HG03064 (cell line): ENCODE measurements around the gene KCNAB3.
"Not testable (repeated sequence)": the region's sequence is repeated elsewhere in the genome, so short reads cannot be mapped to it uniquely, and the experiment has no call there.

Experiments used
- ATAC-seq: cut with Tn5 transposase; IDR thresholded peaks from one replicate; pipeline ENCODE4 v1.9.1; 2021; ENCODE audit warnings: low read depth; ENCODE audit not compliant: unreplicated experiment

Gene KCNAB3

GRCh38 chr17:7929158-7930023 is at the start of gene KCNAB3:
Gene KCNAB3 (minus strand): TSS chr17:7929856. CDS start chr17:7929435, 421 bp downstream.
- no peak for ATAC-seq

DNA sequence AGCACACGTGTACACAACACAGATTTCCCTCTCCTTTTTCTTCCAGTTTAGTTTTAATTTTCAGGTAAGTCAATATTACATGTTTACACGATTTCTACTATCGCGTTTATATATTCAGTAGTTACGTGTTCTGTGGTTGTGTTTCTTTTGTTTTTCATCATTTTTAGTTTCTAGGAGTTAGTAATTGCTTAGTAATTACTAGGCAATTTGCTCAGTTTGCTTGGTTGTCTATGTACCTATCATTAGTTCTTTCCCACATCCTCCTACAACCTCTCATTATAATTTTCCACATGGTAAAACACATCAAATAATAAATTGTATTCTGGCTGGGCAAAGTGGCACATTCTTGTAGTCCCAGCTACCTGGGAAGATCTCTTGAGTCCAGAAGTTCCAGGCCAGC is 48.1 kb upstream of the KCNAB3 start:
- ATAC-seq = no peak

DNA sequence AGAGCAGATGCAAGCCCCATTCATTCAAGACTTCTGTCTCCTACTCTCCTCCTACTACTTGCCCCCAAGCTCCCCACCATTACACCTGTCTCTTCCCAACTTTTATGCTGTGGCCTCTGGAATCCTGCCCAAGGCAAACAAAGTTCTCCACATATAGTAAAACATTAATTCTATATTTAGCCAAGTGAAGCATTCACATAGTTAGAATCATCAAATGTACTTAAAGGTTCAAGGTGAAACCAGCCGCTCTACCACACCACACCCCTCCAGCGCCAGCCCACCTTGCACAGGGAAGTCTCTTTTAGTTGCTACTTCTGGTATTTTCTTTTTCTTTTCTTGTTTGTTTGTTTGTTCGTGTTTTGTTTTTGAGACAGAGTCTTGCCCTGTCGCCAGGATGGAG is 47.4 kb upstream of the KCNAB3 start:
- no peak for ATAC-seq

GRCh38 chr17:7974638-7975131 is 45.0 kb upstream of the KCNAB3 start:
- ATAC-seq = no peak

DNA sequence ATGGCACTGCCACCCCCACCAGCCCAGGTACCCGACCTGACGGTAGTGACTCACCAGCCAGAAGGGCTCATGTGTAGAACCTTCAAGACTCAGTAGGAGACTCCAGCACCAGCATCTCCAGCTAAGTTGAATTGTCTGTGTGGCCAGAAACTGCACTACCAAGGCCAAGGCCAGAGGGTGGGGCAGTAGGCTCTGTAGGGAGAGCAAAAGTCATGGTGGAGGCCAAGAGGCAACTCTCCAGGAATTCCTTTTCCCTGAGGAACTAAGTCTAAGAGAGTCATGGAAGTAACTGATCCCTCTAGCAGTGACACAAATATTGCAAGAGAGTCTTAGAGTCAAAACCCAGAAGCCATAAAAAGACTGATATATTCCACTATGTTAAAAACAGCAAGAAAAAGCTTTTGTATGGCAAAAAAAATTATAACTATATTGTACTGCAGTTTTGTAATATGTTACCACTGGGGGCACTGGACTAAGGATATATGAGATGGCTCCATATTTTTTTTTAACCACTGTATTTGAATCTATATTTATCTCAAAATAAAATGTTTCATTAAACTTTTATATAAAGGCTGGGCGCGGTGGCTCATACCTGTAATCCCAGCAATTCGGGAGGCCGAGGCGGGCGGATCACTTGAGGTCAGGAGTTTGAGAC is 42.6 kb upstream of the KCNAB3 start:
- no peak for ATAC-seq

DNA sequence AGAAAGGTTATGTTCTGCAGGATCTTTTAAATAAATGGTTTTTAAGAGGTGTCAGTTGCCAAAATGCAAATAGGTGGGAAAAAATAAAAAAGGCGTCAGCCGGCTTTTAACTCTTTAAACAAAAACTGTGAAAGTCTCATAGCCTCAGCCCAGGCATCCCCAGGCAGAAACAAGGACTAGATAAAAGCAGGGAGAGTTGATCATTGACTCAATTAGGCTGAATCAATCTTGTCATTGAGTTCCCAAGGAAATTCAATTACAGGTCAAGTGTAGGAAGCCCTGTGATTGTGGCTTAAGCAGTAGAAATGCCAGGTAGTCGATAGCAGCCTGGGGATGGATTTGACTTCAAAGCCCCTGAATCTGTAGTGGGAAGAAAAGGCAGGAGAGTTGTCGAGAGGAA is 42.0 kb upstream of the KCNAB3 start:
- no peak for ATAC-seq

DNA sequence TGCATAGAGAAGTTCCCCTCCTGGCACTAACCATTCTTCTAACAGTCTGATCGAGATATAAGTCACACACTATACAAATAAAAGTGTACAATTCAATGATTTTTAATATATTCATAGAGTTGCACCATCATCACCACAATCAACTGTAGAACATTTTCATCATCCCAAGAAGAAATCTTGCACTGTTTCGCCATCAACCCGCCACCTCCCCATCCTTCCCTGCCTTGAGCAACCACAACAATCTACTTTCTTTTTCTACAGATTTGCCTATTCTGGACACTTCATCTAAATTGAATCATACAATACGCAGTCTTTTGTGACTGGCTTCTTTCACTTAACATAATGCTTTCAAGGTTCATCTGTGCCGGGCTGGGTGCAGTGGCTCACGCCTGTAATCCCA is 39.8 kb upstream of the KCNAB3 start:
- no peak for ATAC-seq

DNA sequence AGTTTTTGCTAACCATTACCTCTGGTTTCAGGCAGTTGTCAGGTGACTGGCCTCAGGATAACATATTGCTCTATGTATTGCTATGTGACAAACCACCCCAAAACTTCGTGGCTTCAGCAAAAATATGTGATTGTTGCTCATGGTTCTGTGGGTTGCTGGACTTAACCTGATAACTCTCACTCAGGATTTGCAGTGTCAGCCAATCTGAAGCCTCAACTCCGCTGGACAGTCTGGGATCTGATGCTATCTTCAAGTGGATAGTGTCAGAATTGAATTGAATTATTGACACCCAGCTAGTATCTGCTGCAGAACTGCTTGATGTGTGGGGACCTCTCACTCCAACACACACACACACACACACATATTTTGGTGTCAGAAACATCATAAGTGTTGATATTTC is 38.1 kb upstream of the KCNAB3 start:
- ATAC-seq = no peak

DNA sequence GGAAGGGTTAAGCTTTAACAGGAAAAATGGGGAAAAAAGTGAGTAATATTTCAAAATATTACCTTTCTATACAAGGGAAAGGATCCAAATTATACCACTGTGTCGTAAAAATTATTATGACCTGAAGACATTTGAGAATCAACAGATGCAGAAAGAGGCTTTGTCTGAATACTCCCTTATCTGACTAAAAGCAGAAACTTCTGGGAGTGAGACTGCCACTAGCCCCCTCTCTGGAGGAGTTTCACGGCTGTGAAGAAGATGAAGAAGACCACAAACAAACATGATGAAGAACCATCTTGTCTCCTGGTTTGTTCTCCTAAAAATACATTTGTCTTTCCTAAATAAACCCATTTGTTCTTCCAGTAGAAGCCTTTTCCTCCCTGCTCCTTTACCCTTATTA is 31.8 kb upstream of the KCNAB3 start:
- ATAC-seq = no peak

DNA sequence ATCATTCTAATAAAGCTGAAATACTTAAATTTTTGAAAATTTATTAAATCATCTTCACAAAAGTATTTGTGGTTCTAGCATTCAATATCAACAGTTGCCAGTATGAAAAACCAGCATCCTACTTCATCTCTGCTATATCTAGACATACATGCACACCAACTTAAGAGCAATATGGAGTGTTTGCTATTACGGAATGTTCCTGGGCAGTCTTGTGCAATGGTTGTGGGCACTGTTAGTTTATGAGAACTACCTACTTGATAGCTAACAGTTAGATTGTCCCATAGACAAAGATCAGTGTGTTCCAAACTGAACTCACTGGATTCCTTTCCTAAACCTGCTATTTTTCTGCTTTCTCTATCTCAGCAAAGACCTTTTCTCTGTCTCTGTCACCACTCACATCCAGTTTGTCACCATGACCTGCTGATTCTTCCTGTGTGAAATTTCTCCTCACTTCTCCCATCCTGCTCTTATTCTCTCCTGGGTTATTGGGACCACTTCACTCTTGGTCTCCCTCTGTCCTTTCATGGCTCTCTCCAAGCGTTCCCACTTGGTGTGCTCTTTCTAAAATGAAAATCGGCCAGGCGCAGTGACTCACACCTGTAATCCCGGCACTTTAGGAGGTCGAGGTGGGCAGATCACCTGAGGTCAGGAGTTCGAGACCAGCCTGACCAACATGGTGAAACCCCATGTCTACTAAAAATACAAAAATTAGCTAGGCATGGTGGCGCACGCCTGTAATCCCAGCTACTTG is 30.0 kb upstream of the KCNAB3 start:
- no peak for ATAC-seq

DNA sequence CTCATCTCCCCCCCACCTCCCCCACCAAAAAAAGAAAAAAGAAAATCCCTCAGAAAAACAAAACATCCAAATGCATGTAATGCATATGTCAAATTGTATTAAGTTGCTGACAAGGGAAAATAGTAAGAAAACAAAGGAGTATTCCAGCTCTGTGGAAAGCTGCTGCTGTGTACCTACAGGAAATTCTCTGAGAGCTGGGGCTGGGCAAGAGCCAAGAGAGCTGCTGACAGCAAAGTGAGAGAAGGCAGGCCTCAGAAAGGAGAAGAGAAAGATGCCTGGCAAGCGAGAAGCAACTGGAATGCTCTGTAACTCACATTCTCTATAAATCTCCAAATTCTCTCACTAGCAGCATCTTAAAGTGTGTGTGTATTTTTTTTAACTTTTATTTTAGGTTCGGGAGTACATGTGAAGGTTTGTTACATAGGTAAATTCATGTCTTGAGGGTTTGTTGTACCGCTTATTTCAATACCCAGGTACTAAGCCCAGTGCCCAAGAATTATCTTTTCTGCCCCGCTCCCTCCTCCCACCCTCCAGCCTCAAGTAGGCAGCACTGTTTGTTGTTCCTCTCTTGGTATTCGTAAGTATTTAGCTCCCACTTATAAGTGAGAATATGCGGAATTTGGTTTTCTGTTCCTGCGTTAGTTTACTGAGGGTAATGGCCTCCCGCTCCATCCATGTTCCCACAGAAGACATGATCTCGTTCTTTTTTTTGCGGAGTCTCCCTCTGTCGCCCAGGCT is 26.7 kb upstream of the KCNAB3 start:
- ATAC-seq = no peak

GRCh38 chr17:7955414-7956227 is 26.0 kb upstream of the KCNAB3 start:
- ATAC-seq = no peak

DNA sequence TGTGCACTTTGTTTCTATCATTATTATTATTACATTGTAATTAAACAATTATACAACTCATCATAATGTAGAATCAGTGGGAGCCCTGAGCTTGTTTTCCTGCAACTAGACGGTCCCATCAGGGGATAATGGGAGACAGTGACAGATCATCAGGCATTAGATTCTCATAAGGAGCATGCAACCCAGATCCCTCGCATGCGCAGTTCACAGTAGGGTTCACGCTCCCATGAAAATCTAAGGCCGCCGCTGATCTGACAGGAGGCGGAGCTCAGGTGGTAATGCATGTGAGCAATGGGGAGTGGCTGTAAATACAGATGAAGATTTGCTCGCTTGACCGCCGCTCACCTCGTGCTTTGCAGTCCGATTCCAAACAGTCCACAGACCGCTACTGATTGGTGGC is 23.6 kb upstream of the KCNAB3 start:
- ATAC-seq = not testable (repeated sequence)

DNA sequence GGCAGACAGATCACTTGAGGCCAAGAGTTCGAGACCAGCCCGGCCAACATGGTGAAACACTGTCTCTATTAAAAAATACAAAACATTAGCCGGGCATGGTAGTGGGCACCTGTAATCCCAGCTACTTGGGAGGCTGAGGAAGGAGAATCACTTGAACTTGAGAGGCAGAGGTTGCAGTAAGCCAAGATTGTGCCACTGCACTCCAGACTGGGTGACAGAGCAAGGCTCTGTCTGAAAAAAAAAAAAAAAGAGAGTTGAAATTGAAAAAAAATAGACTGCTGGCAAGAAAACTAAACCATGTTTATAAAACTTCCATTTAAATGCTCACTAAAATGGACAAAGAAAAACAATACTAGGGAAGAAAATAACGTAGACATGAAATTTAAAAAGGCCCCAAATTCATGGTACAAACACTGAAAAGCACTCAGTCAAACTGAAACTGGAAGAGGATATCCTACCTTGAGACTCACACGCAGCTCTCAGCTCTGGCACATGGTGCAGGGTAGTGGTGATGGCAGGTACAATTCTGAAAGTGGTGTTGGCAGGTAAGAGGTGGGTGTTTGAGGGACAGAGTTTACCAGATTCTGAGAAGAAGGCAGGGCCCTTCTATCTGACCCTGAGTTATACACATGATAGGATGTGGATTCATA is 21.6 kb upstream of the KCNAB3 start:
- ATAC-seq = peak; percentile 65

DNA sequence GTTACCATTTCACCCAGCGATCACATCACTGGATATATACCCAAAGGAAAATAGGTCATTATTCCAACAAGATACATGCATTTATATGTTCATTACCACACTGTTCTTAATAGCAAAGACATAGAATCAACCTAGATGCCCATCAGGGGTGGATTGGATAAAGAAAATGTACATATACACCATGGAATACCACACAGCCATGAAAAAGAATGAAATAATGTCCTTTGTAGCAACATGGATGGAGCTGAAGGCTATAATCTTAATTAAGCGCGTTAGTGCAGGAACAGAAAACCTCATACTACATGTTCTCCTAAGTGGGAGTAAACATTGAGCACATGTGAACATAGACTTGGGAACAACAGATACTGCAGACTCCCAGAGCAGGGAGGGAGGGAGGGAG is 20.9 kb upstream of the KCNAB3 start:
- no peak for ATAC-seq

DNA sequence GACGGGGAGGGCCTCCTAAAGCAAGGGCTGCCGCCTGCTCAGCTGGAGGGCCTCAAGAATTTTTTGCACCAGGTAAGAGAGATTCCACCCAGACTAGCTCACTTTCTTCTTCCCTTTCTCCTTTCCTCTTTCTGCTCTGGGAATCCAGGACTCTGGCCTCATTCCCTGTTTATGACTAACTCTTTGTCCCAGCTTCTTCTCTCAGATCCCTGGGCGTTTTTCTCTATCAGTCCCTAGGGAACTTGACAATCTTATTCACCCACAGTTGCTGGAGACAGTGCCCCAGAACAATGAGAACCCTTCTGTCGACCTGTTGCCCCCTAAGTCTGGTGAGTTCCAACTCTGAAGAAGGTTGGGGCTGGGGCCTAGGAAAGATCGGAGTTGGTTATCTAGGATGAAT is 18.0 kb upstream of the KCNAB3 start:
- ATAC-seq = no peak

DNA sequence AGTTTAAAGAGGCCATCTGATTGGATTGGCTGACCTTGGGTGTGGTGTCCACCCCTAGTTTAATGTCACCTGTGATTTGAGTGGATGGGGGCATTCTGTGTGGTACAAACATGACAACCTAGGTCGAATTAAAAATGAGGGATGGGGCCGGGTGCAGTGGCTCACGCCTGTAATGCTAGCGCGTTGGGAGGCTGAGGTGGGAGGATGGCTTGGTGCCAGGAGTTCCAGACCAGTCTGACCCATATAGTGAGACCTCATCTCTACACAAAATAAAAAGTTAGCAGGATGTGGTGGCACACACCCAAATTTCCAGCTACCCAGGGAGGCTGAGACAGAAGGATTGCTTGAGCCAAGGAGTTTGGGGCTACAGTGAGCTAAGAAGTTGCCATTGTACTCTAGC is 16.8 kb upstream of the KCNAB3 start:
- no peak for ATAC-seq

DNA sequence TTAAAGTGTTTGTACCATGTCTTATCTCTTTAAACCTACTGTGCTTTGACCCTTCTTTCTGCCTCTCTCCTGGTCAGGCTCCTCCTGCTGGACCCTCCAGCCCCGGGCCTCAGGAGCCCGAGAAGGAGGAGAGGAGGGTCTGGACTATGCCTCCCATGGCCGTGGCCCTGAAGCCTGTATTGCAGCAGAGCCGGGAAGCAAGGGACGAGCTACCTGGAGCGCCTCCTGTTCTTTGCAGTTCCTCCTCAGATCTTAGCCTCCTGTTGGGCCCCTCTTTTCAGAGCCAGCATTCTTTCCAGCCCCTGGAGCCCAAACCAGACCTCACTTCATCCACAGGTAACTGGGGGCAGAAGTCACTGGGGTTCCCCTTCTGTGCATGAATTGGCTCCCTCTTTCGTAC is 16.0 kb upstream of the KCNAB3 start:
- no peak for ATAC-seq

DNA sequence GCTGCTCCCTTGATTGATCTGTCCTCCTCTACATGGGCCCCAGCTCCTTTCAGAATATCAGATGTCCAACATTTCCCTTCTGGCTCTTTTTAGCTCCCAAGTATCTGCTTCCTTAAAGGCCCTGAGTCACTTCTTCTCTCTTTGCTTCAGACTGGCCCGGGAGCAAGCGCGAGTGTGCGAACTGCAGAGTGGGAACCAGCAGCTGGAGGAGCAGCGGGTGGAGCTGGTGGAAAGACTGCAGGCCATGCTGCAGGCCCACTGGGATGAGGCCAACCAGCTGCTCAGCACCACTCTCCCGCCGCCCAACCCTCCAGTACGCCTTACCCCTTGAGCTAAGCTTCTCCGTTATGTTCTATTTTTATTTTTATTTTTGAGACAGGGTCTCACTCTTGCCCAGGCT is 14.7 kb upstream of the KCNAB3 start:
- ATAC-seq = no peak
